GM19023 (cell line): ENCODE results near the gene CEACAM16.
"Not testable (repeated sequence)": the region's sequence is repeated elsewhere in the genome, so short reads cannot be mapped to it uniquely, and the experiment has no call there.

Experiments used
- ATAC-seq: cut with Tn5 transposase; IDR thresholded peaks from one replicate; pipeline ENCODE4 v1.9.1; 2021; ENCODE audit warnings: mild to moderate bottlenecking, moderate library complexity; ENCODE audit not compliant: unreplicated experiment

The CEACAM16 gene

GRCh38 chr19:44675521-44675920 is 23.4 kb upstream of the CEACAM16 start:
- ATAC-seq, result no peak

GRCh38 chr19:44677019-44677811 is 21.7 kb upstream of the CEACAM16 start:
- ATAC-seq, result no peak

- no peak for ATAC-seq
Observed at GRCh38 chr19:44680536-44680935, 18.4 kb upstream of the CEACAM16 start.

- ATAC-seq, result no peak
Observed at GRCh38 chr19:44681992-44682790, 16.8 kb upstream of the CEACAM16 start.

- ATAC-seq, result no peak
Observed at GRCh38 chr19:44682807-44683206, 16.1 kb upstream of the CEACAM16 start.

GRCh38 chr19:44683434-44684210 is 15.3 kb upstream of the CEACAM16 start:
- no peak for ATAC-seq

GRCh38 chr19:44684396-44684795 is 14.6 kb upstream of the CEACAM16 start:
- not testable (repeated sequence) for ATAC-seq

DNA sequence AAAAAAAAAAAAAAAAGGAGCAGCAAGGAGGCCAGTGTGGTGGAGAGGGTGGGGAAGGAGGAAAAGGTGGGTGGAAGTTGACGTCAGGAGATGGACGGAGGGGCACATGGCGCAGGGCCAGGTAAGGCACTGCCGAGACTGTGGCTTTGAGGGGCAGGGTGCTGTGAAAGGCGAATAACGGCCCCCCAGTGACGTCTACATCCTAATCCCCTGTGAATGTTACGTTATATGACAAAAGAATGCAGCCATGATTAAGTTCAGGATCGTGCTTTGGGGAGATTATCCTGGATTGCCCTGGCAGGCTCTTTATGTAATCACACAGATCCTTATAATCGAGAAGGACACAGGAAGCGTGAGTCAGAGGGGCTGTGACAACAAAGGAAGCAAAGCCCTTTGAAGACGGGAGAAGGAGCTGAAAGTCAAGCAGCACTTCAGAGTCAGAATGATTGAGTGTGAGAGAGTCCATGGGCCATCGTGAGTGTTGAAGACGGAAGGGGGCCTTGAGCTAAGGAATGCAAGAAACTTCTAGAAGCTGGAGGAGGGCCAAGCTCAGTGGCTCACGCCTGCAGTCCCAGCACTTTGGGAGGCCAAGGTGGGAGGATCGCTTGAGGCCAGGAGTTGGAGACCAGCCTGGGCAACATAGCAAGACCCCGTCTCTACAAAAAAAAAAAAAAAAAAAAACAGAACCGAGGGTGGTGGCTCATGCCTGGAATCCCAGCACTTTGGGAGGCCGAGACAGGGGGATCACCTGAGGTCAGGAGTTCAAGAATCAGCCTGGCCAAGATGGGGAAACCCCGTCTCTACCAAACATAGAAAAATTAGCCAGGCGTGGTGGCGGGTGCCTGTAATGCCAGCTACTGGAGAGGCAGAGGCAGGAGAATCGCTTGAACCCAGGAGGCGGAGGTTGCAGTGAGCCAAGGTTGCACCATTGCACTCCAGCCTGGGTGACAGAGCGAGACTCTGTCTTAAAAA is 13.8 kb upstream of the CEACAM16 start:
- ATAC-seq, result no peak

DNA sequence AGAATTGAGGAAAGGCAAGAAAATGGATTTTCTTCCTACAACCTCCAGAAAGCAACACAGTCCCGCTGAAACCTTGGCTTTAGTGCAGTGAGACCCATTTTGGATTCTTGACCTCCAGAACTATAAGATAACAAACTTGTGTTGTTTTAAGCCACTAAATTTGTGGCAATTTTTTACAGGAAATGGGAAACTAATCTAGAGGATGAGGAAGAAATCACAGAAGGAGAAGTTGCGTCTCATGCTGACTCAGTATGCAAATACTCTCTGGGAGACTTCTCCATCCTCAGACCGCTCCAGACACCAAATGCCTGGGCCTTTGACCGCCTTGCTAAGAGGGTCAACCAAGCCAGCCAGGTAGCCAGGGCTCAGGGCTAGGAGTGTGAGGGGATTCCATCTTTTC is 13.1 kb upstream of the CEACAM16 start:
- ATAC-seq, result no peak

DNA sequence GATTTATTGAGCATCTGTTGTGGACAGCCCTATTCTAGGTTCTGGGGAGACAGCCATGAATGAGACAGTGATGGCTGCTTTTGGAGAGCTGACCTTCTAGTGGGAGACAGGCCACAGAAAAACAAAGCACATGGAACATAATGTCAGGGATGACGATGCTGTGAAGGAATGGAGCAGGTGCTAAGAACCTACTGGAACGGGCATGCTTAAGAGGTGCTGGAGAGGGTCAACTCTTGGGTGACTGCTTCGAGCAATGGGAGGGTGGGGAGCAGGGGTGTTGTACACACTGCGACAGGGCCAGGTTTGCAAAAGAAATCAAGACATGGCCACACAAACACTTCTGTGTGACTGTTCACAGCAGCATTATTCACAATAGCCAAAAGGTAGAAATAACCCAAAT is 12.1 kb upstream of the CEACAM16 start:
- no peak for ATAC-seq

- no peak for ATAC-seq
Observed at GRCh38 chr19:44687888-44688287, 11.1 kb upstream of the CEACAM16 start.

GRCh38 chr19:44689290-44690130 is 9.4 kb upstream of the CEACAM16 start:
- ATAC-seq, result no peak

- no peak for ATAC-seq
Observed at GRCh38 chr19:44690131-44690440, 8.9 kb upstream of the CEACAM16 start.

- no peak for ATAC-seq
Observed at GRCh38 chr19:44692379-44692721, 6.6 kb upstream of the CEACAM16 start.

DNA sequence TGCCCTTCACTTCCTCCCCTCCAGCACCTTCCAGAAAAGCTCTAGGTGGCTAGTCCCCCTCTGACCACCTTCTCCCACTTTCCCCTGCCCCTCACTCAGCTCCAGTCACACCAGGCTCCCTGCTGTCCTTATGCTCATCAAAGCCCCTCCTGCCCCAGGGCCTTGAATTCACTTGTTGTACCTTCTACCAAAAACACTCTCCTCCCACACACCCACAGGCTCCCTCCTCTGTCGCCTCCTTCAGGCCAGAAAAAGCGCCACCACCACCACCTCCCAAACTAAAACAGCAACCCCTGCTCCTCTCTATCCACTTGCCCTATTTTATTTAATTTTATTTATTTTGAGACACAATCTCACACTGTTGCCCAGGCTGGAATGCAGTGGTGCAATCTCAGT is 4.8 kb upstream of the CEACAM16 start:
- ATAC-seq, result no peak

DNA sequence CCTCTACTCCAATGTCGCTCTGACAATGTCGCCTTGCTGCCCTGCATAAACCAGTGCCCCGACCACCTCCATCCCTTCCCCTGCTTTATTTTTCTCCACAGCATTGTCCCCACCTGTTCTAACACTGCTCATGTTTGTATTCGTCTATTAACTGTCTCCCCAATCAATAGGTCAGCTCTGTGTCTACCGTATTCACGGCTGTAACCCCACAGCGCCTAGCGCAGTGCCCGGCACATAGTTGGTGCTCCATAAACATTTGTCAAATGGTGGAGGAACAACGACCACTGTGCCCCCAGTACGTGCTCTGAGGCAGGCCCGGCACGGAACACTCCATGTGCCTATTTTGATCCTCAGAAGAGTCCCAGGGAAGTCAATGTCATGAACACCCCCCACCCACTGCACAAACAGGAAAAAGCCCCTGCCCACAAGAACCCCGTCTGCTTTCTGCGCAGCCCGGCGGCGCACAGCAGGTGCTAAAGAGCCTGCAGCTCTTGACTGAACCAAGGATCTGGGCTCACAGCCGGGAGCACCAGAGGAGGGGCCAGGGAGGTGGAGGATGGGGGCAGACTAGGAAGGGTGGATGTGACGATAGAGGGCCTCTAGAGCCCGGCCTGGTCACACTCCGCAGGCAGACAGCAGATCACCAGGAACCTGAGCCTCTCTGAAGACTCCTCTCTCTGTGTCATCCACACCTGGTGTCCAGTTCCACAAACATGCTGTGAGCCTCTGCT is 1.8 kb upstream of the CEACAM16 start:
- no peak for ATAC-seq

DNA sequence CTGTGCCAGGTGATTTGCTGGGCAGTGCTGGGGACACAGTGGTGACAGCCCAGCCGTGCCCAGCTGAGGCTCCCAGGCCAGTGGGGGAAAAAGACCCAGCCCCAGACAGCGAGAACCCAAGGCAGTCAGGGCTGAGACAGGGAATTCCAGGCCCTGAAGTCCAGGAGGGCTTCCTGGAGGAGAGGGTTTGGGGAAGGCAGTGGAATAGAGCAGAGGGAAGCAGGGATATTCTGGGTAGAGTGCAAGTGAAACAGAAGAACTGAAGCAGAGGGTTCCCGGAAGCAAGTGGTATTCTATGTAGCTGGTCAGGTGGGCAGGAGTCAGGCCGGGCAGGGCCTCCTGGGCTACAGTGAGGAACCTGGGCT is 1.3 kb upstream of the CEACAM16 start:
- ATAC-seq, result no peak

DNA sequence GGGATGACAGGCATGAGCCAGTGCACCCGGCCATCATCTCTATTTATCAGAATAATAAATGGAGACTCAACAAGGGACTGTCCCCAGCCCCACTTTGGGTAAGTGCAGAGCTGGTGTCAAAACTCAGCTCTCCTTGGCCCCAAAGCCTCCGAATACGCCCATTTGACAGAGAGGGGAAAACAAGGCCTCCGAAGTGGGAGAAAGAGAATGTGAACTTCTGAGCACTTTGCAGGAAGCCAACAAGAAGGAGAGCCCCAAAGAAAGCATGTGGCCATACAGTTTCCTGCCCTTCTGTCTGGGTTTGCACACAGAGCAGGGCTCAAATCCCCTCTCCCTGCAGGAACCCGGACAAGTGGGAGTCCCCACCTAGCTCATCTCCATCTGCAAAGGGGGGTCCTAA is 1.6 kb downstream of the CEACAM16 start:
- no peak for ATAC-seq

- no peak for ATAC-seq
Observed at GRCh38 chr19:44701228-44701627, 2.3 kb downstream of the CEACAM16 start.
